Astrocyte (in vitro differentiated cells and primary cell): ENCODE data around the gene TCEA2.

ENCODE experiments used
- CTCF ChIP-seq: IDR thresholded peaks from 2 replicates; pipeline ENCODE4 v1.5.1; 2011; ENCODE audit warnings: low read depth, mild to moderate bottlenecking, inconsistent platforms, low read length, moderate library complexity; ENCODE audit not compliant: insufficient read depth
- EZH2 ChIP-seq: IDR thresholded peaks from 2 replicates; pipeline ENCODE4 v1.6.1; 2012; ENCODE audit warnings: mild to moderate bottlenecking, low read length, inconsistent platforms; ENCODE audit not compliant: insufficient read depth

DNA sequence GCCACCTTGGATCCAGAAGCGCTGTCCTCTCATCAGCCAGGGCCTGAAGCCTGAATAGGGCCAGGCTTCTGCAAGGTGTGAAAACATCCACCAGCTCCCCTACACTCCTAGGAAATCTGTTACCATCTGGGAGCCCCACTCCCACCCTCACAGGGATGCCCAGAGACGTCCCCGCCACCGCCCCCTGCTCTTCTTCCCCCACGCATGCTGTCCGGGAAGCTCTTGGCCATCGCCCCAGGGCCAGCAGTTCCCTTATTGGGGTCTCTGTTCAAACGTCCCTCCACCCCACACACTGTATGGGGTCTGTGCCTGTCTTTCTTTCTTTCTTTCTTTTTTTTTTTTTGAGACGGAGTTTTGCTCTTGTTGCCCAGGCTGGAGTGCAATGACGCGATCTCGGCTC is 12.6 kb downstream of the TCEA2 start:
- TF ChIP-seq CTCF (no peak), EZH2 (no peak)
